Breast epithelium (tissue), 4 donors: Measurements from ENCODE around the gene USP22. TPM values are rescaled to one million over a fixed set of nuclear protein-coding genes. Genes with fewer than 3 reads are reported as not detected.
A peak's percentile ranks its signal among the peaks of the same experiment; 100 is the strongest.

Experiments used
- DNase-seq, 2 donors: peaks; one replicate each; pipeline ENCODE4 v3.0.0-alpha.2; 2019; ENCODE audit warnings: low spot score in 2 of 2
- H3K27ac ChIP-seq, 2 donors: fragments of 200-600 bp; sonication (generic) in 1 of 2; one replicate each; pipeline ENCODE4 v1.5.1; 2016 to 2019; ENCODE audit warnings: mild to moderate bottlenecking in 1 of 2
- H3K27me3 ChIP-seq, 2 donors: fragments of 200-600 bp; sonication (generic) in 1 of 2; one replicate each; pipeline versions ENCODE4 v1.5.1 to v1.6.0; 2017 to 2019; ENCODE audit warnings: control low read depth in 1 of 2, mild to moderate bottlenecking in 1 of 2
- H3K36me3 ChIP-seq: fragments of 200-600 bp; one replicate; pipeline ENCODE4 v1.5.1; 2019
- H3K4me1 ChIP-seq, 2 donors: fragments of 200-600 bp; sonication (generic); one replicate each; pipeline ENCODE4 v1.5.1; 2016 to 2019; ENCODE audit warnings: control low read depth in 1 of 2
- H3K4me3 ChIP-seq, 3 donors: fragments of 200-600 bp; sonication (generic); 1 replicate in 2 of 3; 2 replicates in 1 of 3; pipeline ENCODE4 v1.5.1; 2016 to 2019; ENCODE audit warnings: mild to moderate bottlenecking in 3 of 3, moderate library complexity in 2 of 3
- H3K9me3 ChIP-seq, 2 donors: fragments of 200-600 bp; sonication (generic) in 1 of 2; one replicate each; pipeline ENCODE4 v1.5.1; 2016 to 2019; ENCODE audit warnings: control low read depth in 1 of 2
- CTCF ChIP-seq, 3 donors: fragments of 450-650 bp; IDR thresholded peaks; one replicate each; pipeline ENCODE4 v1.5.1; 2016 to 2017; ENCODE audit warnings: antibody characterized with exemption in 3 of 3, mild to moderate bottlenecking in 3 of 3, moderate library complexity in 3 of 3
- POLR2A ChIP-seq: fragments of 450-650 bp; IDR thresholded peaks from one replicate; pipeline ENCODE4 v1.6.1; 2016; ENCODE audit warnings: antibody characterized with exemption, mild to moderate bottlenecking, moderate library complexity
- POLR2AphosphoS5 ChIP-seq, 3 donors: sonication (generic); formaldehyde crosslinking; IDR thresholded peaks; one replicate each; pipeline ENCODE4 v1.6.1; 2017; ENCODE audit warnings: antibody characterized with exemption in 3 of 3
- intact Hi-C: fragments of 100-400 bp; cut with DNase I; formaldehyde crosslinking; loops from one replicate; pipeline ENCODE4 v1.15.1; 2023; ENCODE audit warnings: low total_unique reads
- total RNA-seq, 3 donors: library from RNA; depleted of rRNA; stranded (reverse); fragments of >200 nt; gene quantifications; one replicate each; pipeline ENCODE4 v1.1.0, GENCODE V29; 2016

USP22 gene
- total RNA-seq, 3 donors from 2014 or later: 115 to 156 (median 139) TPM

GRCh38 chr17:21077281-21077680, 34.5 kb upstream of the USP22 start:
- intact Hi-C loops: no loop called here
- TF ChIP-seq POLR2AphosphoS5 (IDR thresholded peaks at IDR 0.05) (no peak), POLR2A (no peak), CTCF (IDR thresholded peaks at IDR 0.05) (no peak)
- no peak for DNase-seq
- Histone ChIP-seq H3K27me3 (no peaks in the 10 kb centered on the region), H3K27ac (no peak overlapping the region), H3K4me3 (no peak overlapping the region), H3K36me3 (no peaks in the 10 kb centered on the region), H3K4me1 (no peaks in the 10 kb centered on the region), H3K9me3 (no peaks in the 10 kb centered on the region)

- intact Hi-C loops: no loop called here
- Histone ChIP-seq H3K27ac (peak overlapping the region; percentile 54 to 77), H3K4me1 (no peaks in the 10 kb centered on the region), H3K27me3 (no peaks in the 10 kb centered on the region), H3K36me3 (no peaks in the 10 kb centered on the region), H3K4me3 (peak overlapping the region in 1 of 3 donors; percentile 43), H3K9me3 (no peaks in the 10 kb centered on the region)
- no peak for DNase-seq
- TF ChIP-seq CTCF (IDR thresholded peaks at IDR 0.05) (no peak), POLR2AphosphoS5 (IDR thresholded peaks at IDR 0.05) (no peak), POLR2A (no peak)
Observed at GRCh38 chr17:21076242-21076641, 33.4 kb upstream of the USP22 start.

- no peaks in the 10 kb centered on the region for H3K9me3 ChIP-seq
- peak overlapping the region in 2 of 3 donors; percentile 17 to 43 for H3K4me3 ChIP-seq
- no peak for TF ChIP-seq CTCF (IDR thresholded peaks at IDR 0.05)
- no peak for TF ChIP-seq POLR2AphosphoS5 (IDR thresholded peaks at IDR 0.05)
- TF ChIP-seq POLR2A: no peak
- H3K36me3 ChIP-seq: no peaks in the 10 kb centered on the region
- peak overlapping the region; percentile 54 to 77 for H3K27ac ChIP-seq
- H3K27me3 ChIP-seq: no peaks in the 10 kb centered on the region
- no peak for DNase-seq
- no peaks in the 10 kb centered on the region for H3K4me1 ChIP-seq
- intact Hi-C loops: no loop called here
Observed at GRCh38 chr17:21075739-21076085, 32.9 kb upstream of the USP22 start.

GRCh38 chr17:21072745-21073197, 30.0 kb upstream of the USP22 start:
- Histone ChIP-seq H3K27ac (no peak overlapping the region), H3K36me3 (no peaks in the 10 kb centered on the region), H3K4me3 (no peak overlapping the region), H3K9me3 (no peaks in the 10 kb centered on the region), H3K27me3 (no peaks in the 10 kb centered on the region), H3K4me1 (no peaks in the 10 kb centered on the region)
- TF ChIP-seq POLR2A (no peak), POLR2AphosphoS5 (IDR thresholded peaks at IDR 0.05) (no peak), CTCF (IDR thresholded peaks at IDR 0.05) (no peak)
- no peak for DNase-seq
- intact Hi-C loops: no loop called here

- Histone ChIP-seq H3K9me3 (no peaks in the 10 kb centered on the region), H3K27ac (no peak overlapping the region), H3K4me1 (no peaks in the 10 kb centered on the region), H3K27me3 (no peaks in the 10 kb centered on the region), H3K36me3 (no peaks in the 10 kb centered on the region), H3K4me3 (no peak overlapping the region)
- TF ChIP-seq POLR2AphosphoS5 (IDR thresholded peaks at IDR 0.05) (no peak), CTCF (IDR thresholded peaks at IDR 0.05) (no peak), POLR2A (no peak)
- intact Hi-C loops: no loop called here
- DNase-seq: no peak
Observed at GRCh38 chr17:21066394-21066793, 23.6 kb upstream of the USP22 start.
